ENCODE data around the gene SMYD2.

DNA sequence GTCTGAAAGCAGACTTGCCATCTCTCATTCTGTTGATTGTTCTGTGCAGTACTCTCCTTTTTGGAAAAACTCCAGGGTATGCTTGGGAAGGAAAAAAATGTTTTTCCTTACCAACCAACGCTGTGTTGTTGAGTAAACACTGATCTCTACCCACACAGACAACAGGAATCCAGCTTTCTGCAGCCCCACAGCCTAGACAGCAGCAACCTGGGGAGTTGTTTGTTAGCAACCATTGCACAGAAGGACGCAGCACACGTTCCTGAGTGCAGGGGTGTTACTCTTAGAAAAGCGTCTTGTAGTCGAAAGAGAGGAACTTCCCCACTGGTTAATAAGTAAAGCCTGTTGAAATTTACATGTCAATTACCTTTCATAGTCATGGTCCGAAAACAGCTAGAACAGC, 56.6 kb downstream of the SMYD2 start:
- no peak for TF ChIP-seq EZH2 (IDR thresholded peaks at IDR 0.05; ENCODE audit: insufficient read depth, poor library complexity, severe bottlenecking)
- TF ChIP-seq EZH2phosphoT487 (IDR thresholded peaks at IDR 0.05; ENCODE audit: insufficient read depth, low read depth): no peak

Measured in GM23248 (cell line).